GM18499 (cell line): ENCODE measurements around the gene STAC2.
"Not testable (repeated sequence)": the region's sequence is repeated elsewhere in the genome, so short reads cannot be mapped to it uniquely, and the experiment has no call there.

ENCODE experiments used
- ATAC-seq: cut with Tn5 transposase; IDR thresholded peaks from one replicate; pipeline ENCODE4 v1.9.1; 2021; ENCODE audit warnings: moderate number of reproducible peaks; ENCODE audit not compliant: insufficient read depth, unreplicated experiment

The STAC2 gene, protein sequence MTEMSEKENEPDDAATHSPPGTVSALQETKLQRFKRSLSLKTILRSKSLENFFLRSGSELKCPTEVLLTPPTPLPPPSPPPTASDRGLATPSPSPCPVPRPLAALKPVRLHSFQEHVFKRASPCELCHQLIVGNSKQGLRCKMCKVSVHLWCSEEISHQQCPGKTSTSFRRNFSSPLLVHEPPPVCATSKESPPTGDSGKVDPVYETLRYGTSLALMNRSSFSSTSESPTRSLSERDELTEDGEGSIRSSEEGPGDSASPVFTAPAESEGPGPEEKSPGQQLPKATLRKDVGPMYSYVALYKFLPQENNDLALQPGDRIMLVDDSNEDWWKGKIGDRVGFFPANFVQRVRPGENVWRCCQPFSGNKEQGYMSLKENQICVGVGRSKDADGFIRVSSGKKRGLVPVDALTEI

DNA sequence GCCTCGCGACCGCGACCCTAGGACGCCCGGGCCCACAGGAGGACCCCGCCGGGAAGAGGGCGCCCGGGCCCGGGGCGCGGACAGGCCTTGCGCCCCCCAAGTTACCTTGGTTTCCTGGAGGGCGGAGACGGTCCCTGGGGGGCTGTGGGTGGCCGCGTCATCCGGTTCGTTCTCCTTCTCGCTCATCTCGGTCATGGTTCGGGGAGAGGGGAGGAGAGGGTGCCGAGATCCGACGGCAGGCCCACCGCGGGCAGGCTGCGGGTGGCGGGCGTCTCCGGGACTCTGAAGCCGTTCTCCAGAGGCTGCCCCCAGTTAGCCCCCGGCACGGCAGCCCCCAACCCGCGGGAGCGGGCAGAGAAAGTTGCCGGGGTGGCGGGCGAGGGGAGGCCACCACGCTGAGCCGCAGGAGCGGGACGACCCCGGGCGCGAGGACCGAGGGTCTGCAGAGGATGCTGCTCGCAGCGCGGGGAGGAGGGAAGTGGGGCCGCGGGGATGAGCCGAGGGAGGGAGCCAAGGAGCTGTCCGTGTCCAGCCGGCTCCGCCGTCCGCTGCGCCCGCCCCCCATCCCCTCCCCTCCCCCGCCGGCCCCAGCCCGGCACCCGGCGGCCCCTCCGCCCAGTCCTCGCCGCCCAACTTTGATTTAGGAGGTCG, at the start of gene STAC2:
Gene STAC2, minus strand, starts transcription at position 638 of the 651 bp plus-strand sequence. Its CDS starts 443 bp downstream, at position 195.
- no peak for ATAC-seq

DNA sequence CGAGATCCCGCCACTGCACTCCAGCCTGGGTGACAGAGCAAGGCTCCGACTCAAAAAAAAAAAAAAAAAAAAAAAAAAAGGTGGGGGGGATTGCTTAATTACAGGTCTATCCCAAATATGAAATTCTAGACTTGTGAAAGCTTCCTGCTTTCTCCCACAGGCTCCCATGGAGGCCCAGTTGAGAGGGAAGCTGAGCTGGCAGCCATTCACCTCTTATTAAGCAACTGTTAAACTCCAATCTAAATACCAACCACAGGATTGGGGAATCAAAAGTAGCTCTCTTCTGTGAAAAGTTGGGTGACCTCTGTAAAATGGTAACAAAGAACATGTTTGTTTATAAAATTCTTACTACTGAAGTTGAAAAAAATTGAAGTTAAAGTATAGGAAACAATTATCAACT, 45.8 kb upstream of the STAC2 start:
- no peak for ATAC-seq

DNA sequence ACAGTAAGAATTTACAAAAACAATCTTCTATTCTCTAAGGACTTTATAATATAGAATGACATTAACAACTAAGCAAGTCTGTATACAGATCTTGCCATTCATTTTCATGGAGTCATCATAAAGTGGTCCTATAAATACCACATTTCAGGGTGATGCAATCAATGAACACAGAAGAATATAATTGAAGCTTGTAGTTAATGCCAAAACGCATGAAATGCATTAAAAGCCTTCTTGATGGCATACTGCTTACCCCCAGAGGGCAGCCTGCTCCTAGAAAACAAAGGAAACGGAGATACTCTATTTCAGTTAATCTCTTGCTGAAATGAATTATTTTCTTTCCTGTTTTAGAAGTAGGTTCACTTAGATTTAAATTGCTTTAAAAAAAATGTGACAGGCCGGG, 45.2 kb upstream of the STAC2 start:
- no peak for ATAC-seq

DNA sequence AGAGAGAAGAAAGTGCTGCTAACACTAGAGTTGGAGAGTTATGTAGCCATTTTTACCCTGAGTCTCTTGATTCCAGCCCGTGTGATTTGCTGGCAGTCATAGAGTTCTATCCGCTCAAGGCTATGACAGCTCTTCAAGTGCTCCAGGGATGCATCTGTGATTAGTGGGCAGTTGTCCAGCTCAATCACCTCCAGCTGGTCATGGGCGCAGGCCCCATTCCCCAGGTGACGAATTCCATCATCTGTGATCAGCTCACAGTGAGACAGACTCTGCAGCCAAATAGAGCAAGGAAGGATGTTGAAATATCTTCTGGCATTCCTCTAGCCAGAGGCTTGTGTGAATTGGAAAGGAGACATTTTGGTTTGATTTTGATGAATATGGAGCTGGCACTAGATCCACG, 38.4 kb upstream of the STAC2 start:
- ATAC-seq: no peak

DNA sequence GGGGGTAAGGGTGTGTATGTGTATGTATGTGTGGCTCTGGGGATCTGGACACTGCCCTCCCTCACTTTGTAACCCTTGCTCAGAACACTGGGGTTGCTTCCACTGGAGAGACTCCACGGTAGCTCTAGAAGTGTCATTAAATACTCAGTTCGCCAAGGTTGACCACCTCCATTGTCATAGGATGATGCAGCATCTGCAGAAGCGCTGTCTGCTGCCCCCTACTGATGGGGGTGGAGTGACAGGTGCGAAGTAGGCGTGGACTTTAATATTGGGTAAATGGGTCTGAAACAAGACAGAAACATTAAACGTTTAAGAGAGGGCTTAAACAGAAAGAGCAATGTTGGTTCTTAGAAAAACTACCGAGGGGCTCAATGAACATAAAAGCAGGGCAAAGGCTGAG, 35.5 kb upstream of the STAC2 start:
- ATAC-seq: no peak

DNA sequence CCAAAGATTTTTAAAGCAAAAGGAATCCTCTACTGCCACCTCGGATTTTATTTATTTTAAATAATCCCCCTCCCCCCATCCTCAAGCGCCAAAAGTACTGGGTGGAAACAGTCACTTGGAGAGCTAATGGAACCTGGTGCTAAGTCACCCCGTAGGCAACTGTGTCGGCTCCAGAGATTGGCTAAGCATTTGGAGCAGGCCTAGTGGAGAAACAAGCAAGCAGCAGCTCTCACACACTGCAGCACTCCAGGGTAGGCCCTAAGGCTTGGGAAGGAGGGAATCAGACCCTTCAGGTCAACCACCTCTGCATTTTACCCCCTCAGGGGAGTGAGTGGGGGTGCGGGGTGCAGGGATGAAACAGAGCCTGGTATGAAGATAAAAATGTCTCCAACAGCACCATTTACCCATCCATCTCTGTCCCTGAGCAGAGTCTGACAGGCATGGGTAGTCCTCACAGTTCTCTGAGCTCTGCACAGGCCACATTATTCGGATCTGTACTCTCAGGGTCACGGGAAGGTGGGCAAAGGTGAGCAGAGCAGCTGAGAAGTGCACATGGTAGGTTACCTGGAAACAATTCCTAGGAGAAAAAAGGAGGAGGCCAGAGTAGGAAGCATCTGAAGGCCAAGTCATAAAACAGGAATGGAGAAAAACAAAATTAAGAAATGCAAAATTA, 27.2 kb upstream of the STAC2 start:
- no peak for ATAC-seq

DNA sequence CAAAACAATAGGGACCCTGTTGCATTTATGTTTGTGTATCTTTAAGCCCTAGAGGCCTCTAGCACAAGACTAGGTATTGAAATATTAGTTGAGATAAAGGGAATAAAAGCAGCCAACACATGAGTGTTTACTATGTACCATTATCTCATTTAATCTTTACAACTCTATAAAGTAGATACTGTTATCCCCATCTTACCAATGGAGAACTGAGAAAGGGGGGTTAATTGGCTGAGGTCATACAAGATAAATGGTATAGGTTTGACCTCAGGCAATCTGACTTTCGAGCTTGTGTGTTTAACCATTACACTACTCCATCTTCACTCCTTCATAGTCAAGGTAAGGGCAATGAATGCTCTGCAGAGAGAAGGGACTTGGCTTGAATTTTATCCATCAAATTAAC, 26.3 kb upstream of the STAC2 start:
- ATAC-seq: no peak

DNA sequence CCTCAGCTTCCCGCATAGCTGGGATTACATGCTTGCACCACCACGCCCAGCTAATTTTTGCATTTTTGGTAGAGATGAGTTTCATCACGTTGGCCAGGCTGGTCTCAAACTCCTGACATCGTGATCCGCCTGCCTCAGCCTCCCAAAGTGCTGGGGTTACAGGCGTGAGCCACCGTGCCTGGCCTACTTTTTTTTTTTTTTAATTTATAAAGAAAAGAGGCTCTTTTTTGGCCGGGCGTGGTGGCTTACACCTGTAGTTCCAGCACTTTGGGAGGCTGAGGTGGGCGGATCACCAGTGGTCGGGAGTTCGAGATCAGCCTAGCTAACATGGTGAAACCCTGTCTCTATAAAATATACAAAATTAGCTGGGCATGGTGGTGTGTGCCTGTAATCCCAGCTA, 24.3 kb upstream of the STAC2 start:
- not testable (repeated sequence) for ATAC-seq

DNA sequence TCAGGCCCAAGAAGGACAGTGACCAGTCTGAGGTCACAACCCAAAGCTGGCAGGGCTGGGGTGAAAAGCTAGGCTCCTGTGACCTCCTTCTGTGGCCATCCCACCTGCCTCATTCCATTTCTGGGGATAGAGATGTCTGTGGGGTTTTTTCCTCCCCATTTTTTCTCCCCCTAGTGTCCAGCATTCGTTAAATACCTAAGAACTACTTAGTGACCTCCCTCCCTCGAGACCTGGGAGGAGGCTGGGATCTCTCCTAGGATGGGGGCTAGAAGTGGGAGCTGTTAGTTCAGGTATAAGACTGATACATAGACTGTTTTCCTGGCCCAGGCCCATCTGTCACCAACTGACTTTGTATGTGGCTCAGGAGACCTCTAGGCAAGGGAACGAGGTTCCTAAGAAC, 20.5 kb upstream of the STAC2 start:
- no peak for ATAC-seq

DNA sequence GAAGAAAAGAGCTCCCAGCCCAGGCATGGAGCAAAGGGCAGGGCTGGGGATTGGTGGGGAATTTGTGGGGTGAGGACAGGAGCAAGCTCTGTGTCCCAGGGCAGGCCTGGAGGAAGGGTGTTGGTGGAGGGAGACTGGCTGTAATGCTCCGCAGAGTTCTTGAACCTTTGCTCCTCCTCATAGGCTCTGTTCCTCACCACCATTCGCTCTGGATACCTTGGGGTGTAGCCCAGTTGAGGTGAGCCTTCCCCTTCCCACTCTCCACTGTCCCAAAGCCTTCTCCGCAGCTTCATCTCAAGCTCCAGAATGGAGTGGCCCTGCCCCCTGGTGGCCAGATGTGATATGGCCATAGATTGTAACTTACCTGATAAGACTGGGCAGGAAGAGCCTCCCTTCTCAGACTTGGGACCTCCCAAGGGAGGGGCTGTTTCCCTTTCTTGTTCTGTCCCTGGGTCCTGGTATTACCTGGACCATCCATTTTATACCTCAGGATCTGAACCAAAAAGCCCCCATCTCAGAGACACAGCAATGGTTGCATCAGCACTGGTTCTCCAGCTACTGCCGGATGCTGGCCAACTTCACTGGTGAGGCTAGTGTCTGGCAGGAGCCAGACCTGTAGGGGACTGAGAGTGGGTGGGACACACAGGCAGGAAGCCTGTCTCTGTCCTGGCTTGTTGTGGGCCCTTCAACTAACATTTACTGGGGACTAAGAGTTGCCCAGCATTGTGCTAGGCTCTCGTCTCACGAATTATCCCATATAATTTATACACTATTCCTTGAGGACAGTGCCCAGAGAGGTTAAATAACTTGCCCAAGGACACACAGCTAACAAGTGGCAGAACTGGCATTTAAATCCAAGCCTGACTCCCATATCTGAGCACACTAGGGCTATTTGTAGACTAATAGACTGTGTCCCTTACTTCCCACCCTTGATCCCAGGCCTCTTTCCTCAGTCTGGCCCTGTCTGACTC, 19.1 kb upstream of the STAC2 start:
- ATAC-seq: no peak

DNA sequence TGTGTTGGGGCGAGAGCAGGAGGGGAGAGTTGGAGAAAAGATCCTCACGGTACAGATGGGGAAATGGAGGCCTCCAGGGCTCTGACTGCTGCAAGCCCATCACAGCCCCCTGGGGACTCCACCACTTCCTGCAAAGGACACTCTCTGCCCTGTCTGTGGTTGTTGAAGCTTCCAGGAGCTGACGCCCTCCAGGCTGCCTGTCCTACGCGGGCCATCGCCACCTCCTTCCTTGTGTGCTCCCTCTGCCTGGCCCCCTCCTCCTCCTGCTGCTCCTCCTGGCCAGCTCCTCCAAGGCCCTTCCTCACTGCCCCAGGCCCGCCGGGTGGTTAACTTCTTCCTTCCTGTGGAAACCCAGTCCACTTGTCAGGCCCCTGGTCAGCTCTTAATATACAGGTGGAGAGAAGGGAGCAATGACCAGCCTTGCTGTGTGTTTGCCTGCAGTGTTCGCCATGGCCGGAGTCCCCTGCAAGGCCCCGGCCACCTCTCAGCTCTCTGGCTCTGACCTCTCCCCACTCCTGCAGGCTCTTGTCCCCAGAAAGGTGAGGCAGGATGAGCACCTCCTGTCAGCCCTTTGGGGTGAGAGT, 18.4 kb upstream of the STAC2 start:
- no peak for ATAC-seq

DNA sequence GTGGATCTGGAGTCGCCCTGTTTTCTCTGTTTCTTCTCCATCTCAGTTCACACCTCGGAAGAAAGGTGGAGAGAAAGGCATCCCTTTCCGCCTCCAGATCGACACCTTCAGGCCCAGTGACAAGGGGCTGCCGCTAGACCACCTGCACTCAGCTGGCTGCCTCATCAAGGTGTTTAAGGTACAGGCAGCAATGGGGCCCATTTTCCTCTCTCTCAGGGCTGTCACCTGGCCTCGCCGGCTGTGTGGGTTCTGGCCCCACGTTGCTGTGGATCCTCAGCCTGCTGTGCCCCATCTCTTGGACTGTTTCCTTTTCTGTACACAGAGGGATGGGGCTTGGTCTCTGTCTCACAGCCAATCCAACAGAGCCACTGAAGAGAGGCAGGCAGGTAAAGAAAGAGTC, 17.4 kb upstream of the STAC2 start:
- no peak for ATAC-seq

DNA sequence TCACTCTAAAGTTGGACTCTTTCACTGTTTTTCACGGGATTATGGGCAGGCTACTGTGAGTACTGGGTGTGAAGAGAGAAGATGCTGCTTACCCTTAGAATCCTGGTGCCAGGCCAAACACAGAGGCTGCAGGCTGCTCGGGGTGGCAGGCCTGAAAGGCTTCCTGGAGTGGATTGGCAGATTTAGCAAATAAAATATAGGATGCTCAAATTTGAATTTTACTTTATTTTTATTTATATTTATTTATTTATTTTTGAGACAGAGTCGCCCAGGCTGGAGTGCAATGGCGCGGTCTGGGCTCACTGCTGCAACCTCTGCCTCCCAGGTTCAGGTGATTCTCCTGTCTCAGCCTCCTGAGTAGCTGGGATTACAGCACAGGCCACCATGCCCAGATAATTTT, 14.9 kb upstream of the STAC2 start:
- no peak for ATAC-seq

DNA sequence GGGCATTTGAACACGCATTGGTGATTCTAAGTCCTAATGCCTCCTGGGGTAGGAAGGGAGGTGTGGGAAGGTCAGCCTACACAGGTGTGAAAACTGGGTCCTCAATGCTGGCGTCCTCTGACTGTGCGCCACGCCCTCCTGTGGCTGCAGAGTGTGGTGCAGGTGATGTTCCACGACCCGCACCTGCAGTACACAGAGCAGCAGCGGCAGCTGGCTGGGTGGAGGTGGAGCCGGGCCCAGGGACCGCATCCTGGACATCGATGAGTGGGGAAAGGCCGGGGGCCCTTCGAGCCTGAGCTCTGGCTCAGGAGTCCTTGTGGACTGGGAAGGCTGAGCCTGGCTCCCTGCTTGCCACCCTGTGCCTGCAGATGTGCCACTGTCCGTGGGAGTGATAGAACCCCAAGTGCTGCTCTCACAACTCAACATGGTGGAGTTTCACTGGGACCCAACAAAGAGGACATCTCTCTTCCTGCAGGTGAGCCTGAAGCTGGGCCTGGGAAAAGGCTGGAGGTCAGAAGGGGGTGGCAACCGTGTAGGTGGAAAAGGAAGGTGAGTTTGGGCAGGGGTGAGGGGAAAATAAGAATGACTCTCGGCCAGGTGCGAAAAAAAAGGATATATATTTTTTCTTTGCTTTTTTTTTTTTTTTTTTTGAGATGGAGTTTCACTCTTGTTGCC, 14.0 kb upstream of the STAC2 start:
- ATAC-seq: no peak

DNA sequence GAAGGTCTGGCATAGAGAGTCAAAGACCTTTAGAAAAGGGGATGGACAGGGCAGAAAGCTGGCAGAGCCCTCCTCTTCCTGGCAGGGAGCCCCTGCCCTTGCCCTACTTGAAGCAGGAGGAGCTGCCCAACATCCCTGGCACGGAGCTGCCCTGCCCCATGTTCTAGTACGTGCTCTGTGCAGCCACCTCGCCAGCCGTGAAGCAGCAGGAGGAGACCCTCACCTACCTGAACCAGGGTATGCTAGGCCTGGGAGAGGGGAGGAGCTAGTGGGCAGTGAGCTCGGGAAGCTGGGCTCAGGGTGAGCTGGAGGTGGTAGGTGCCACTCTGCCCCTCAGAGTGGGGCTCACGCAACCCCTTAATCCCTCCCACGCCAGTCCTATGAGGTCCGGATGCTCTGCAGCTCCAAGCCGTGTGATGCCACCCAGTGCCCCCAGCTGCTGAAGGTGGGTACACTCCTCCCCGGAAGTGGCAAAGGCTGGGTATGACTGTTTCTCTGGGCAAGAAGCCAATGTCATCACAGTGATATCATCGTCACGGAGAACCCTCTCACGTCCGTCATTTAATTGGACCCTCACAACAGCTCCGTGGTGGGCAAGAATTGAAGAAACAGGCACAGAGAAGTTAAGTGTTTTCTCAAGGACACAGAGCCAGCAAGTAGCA, 12.7 kb upstream of the STAC2 start:
- ATAC-seq: no peak

DNA sequence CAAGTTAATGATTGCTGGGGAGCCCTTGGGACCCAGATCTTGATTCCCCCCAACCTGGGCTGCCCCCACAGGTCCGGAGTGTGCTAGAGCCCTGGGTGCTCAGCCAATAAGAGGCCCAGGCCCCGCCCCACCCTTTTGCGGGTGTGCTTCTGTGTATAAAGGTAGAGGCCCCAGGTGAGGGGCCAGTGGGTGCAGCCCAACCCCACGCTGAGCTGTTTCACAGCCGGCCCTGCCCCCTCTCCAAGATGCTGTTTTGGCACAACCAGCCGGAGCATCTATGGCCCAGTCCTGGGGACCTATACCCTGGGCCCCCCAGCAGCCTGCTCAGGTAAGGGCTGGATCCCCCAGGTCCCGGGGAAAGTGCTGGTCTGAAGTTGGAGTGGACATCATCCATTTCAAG, 11.8 kb upstream of the STAC2 start:
- ATAC-seq: no peak

DNA sequence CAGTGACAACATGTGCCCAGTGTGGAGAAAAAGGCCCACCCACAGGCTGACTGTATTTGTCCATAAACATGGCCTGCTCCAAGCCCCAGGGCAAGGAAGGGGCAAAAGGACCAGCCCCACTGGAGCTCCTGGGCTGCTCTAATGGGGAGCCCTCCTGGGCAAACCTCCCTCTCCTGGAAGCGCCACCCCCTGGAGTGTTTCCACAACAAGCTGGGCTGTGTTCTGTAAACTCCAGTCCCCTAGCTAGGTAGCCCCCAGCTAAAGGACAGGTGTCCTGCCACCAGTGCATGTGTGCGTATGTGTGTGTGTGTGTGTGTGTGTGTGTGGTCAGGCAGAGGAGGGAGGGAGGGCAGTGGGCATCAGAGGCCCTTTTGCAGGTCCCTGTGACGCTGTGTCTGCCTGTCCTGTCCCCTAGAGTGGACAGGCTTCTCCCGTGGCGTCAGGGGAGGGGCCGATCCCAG, 11.3 kb upstream of the STAC2 start:
- ATAC-seq: no peak

DNA sequence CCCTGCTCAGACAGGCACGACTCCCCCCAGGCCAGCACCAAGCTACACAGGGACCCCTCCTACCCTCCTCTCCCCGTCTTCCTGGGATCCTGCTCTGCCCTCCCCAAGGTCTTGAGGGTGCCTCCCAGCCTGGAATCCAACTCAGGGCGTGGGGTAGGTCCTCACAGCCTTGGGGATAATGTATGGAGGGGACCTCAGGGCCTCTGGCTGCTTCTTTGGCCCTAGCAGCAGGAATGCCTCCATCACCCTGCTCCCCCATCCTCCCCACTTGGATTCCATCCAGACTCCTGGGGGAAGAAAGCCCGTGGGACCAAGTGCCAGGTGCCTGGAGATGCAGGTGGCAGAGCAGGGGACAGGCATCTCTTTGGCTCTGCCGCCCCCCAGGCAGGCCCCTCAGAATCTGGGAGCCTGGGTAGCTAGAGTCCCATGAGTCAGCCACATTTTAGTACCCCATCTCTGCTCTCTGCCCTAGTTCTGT, 10.7 kb upstream of the STAC2 start:
- no peak for ATAC-seq
